Panc1 (cell line): ENCODE measurements around the gene CLCNKA. TPM values are rescaled to one million over a fixed set of nuclear protein-coding genes. Genes with fewer than 3 reads are reported as not detected.
A peak's percentile ranks its signal among the peaks of the same experiment; 100 is the strongest.
"Not testable (repeated sequence)": the region's sequence is repeated elsewhere in the genome, so short reads cannot be mapped to it uniquely, and the experiment has no call there.

Experiments
- ATAC-seq: fragments of 200-7000 bp; cut with Tn5 transposase; 2 replicates; pipeline ENCODE4 v1.9.1; 2020; ENCODE audit warnings: mild to moderate bottlenecking, moderate library complexity
- BruUV-seq: library from RNA; stranded (reverse); fragments of 400-500 nt; replicated peaks from 2 replicates; lab custom pipeline; 2021; lab: Mats Ljungman, UMichigan
- CTCF ChIA-PET: fragments of 300-600 bp; sonication (Branson Sonifier 250); formaldehyde crosslinking; loops from one replicate; lab custom pipeline; 2022; ENCODE audit warnings: antibody characterized with exemption; lab: Charles Lee
- POLR2A ChIA-PET: fragments of 300-600 bp; sonication (Branson Sonifier 250); formaldehyde crosslinking; loops from one replicate; lab custom pipeline; 2022; ENCODE audit warnings: antibody characterized with exemption; lab: Charles Lee
- DNase-seq: peaks from one replicate; pipeline ENCODE4 v3.0.0-alpha.2; 2010; ENCODE audit warnings: low read depth, low spot score
- H3K27ac ChIP-seq: 2 replicates; pipeline ENCODE4 v1.5.1; 2011; ENCODE audit warnings: mild to moderate bottlenecking, low read length, inconsistent platforms
- H3K27me3 ChIP-seq: fragments of 200-500 bp; sonication (Bioruptor generic); 2 replicates; pipeline ENCODE4 v1.6.0; 2014; ENCODE audit warnings: low read length, inconsistent platforms; ENCODE audit not compliant: control insufficient read depth, insufficient read depth
- H3K36me3 ChIP-seq: fragments of 200-500 bp; sonication (Bioruptor generic); 2 replicates; pipeline ENCODE4 v1.5.1; 2014; ENCODE audit warnings: inconsistent platforms, mild to moderate bottlenecking, low read length, moderate library complexity; ENCODE audit not compliant: control insufficient read depth, insufficient read depth
- H3K4me1 ChIP-seq: 2 replicates; pipeline ENCODE4 v1.5.1; 2011; ENCODE audit warnings: inconsistent platforms, mild to moderate bottlenecking, low read length, moderate library complexity; ENCODE audit not compliant: control insufficient read depth, insufficient read depth
- H3K4me3 ChIP-seq, 2 experiments: 2 replicates each; pipeline ENCODE4 v1.5.1; 2011 to 2012; ENCODE audit warnings: low read depth in 2 of 2, low read length in 2 of 2, mild to moderate bottlenecking in 2 of 2, inconsistent platforms in 1 of 2, moderate library complexity in 1 of 2
- H3K9me3 ChIP-seq: fragments of 200-500 bp; sonication (Bioruptor generic); 2 replicates; pipeline ENCODE4 v1.5.1; 2014; ENCODE audit warnings: low read depth, mild to moderate bottlenecking, inconsistent platforms, low read length, moderate library complexity; ENCODE audit not compliant: control insufficient read depth, insufficient read depth
- CTCF ChIP-seq: fragments of 450-650 bp; IDR thresholded peaks from 2 replicates; pipeline ENCODE4 v1.5.1; 2017; ENCODE audit warnings: mild to moderate bottlenecking
- POLR2AphosphoS5 ChIP-seq: IDR thresholded peaks from 2 replicates; pipeline ENCODE4 v1.6.1; 2012; ENCODE audit warnings: mild to moderate bottlenecking, low read depth, low read length, moderate library complexity
- REST ChIP-seq, 2 experiments: IDR thresholded peaks; 2 replicates each; pipeline ENCODE4 v1.6.1; 2011 to 2012; ENCODE audit warnings: low read depth in 2 of 2, control low read depth in 1 of 2, low read length in 1 of 2, mild to moderate bottlenecking in 1 of 2, moderate library complexity in 1 of 2; ENCODE audit not compliant: insufficient read depth in 1 of 2
- SIN3A ChIP-seq: IDR thresholded peaks from 2 replicates; pipeline ENCODE4 v1.6.1; 2012; ENCODE audit warnings: low read depth, mild to moderate bottlenecking, low read length, moderate library complexity, borderline replicate concordance; ENCODE audit not compliant: insufficient read depth
- TCF7L2 ChIP-seq: IDR thresholded peaks from 2 replicates; pipeline ENCODE4 v1.6.1; 2011; ENCODE audit warnings: mild to moderate bottlenecking, low read depth, low read length, inconsistent platforms
- in situ Hi-C: cut with HindIII; loops from 2 replicates; pipeline ENCODE4 v1.10.0; 2016; ENCODE audit warnings: low sequenced_read_pairs, low pct_unique_long_range_greater_than_20kb
- intact Hi-C: fragments of 100-400 bp; cut with micrococcal nuclease; formaldehyde crosslinking; loops from one replicate; pipeline ENCODE4 v1.10.0; 2022; ENCODE audit not compliant: unreplicated experiment
- total RNA-seq: library from RNA; stranded (reverse); gene quantifications from one replicate; pipeline ENCODE4 v1.2.1, GENCODE V29; 2021; ENCODE audit not compliant: unreplicated experiment

CLCNKA gene
- total RNA-seq, 1 experiment from 2014 or later: 0.57 TPM

- no peak for TF ChIP-seq CTCF
- TF ChIP-seq SIN3A: no peak
- TF ChIP-seq TCF7L2: no peak
- no peak for TF ChIP-seq REST (IDR thresholded peaks at IDR 0.05; ENCODE audit: insufficient read depth in 1 of 2, low read depth in 2 of 2, low read length in 1 of 2)
- TF ChIP-seq POLR2AphosphoS5: no peak
- CTCF ChIA-PET: no interaction called here
- Histone ChIP-seq H3K36me3 (no peaks in the 10 kb centered on the region), H3K4me3 (no peak overlapping the region), H3K9me3 (no peaks in the 10 kb centered on the region), H3K4me1 (peaks cover 4% of the 10 kb centered on the region; the same call in 1 of the 2 replicates), H3K27me3 (no peaks in the 10 kb centered on the region), H3K27ac (no peak overlapping the region)
- intact Hi-C loops (no loop called here), in situ Hi-C loops (no loop called here)
- ATAC-seq: no peak
- BruUV-seq: no TSS peak
- POLR2A ChIA-PET: interaction anchor here (0.7 kb wide), 1 partner anchor 34 kb away, joined by 5 read pairs; no protein-coding TSS in a partner anchor
- DNase-seq: no peak
Observed at GRCh38 chr1:16026723-16027484, 5.1 kb downstream of the CLCNKA start.

GRCh38 chr1:16028237-16029002 is 6.6 kb downstream of the CLCNKA start:
- no peaks in the 10 kb centered on the region for H3K27me3 ChIP-seq
- no peaks in the 10 kb centered on the region for H3K36me3 ChIP-seq
- in situ Hi-C loops: no loop called here
- H3K9me3 ChIP-seq: no peaks in the 10 kb centered on the region
- DNase-seq (no peak), ATAC-seq (peak; percentile 40)
- H3K27ac ChIP-seq: no peak overlapping the region
- TF ChIP-seq CTCF (no peak), SIN3A (no peak), TCF7L2 (no peak), POLR2AphosphoS5 (no peak), REST (IDR thresholded peaks at IDR 0.05; ENCODE audit: insufficient read depth in 1 of 2, low read depth in 2 of 2, low read length in 1 of 2) (no peak)
- H3K4me3 ChIP-seq: no peak overlapping the region
- CTCF ChIA-PET: interaction anchor here (0.6 kb wide), 1 partner anchor 20 kb away, joined by 3 read pairs; no protein-coding TSS in a partner anchor
- no TSS peak for BruUV-seq
- POLR2A ChIA-PET: no interaction called here
- intact Hi-C loops: no loop called here
- H3K4me1 ChIP-seq: peaks cover 4% of the 10 kb centered on the region; the same call in 1 of the 2 replicates

GRCh38 chr1:16029003-16029268 is 7.1 kb downstream of the CLCNKA start:
- in situ Hi-C loops, H3K4me1 ChIP-seq, H3K27me3 ChIP-seq, H3K4me3 ChIP-seq, H3K36me3 ChIP-seq, DNase-seq, intact Hi-C loops, H3K9me3 ChIP-seq, CTCF ChIA-PET, POLR2A ChIA-PET, ATAC-seq, H3K27ac ChIP-seq, BruUV-seq: not testable (repeated sequence)
